GM12878 (cell line): ENCODE results near the gene CDCA7L. TPM values are rescaled to one million over a fixed set of nuclear protein-coding genes. Genes with fewer than 3 reads are reported as not detected.

Experiments used
- ATAC-seq: fragments of 200-7000 bp; cut with Tn5 transposase; 3 replicates; pipeline ENCODE4 v1.9.1; 2020; ENCODE audit warnings: mild to moderate bottlenecking, moderate library complexity
- BruUV-seq: library from RNA; stranded (reverse); fragments of 400-500 nt; replicated peaks from 2 replicates; lab custom pipeline; 2021; lab: Mats Ljungman, UMichigan
- CTCF ChIA-PET: fragments of 300-600 bp; sonication (Branson Sonifier 250); formaldehyde crosslinking; extraction: SDS; loops from one replicate; lab custom pipeline; 2021; ENCODE audit warnings: inconsistent platforms; lab: Yijun Ruan, JAX
- POLR2A ChIA-PET: fragments of 350-600 bp; formaldehyde crosslinking; extraction: SDS; loops from one replicate; lab custom pipeline; 2021; ENCODE audit warnings: inconsistent platforms; lab: Charles Lee
- RAD21 ChIA-PET: fragments of 300-600 bp; sonication (Branson Sonifier 250); formaldehyde crosslinking; loops from one replicate; lab custom pipeline; 2023; ENCODE audit warnings: antibody characterized with exemption; ENCODE audit not compliant: unreplicated experiment; lab: Charles Lee
- SMC1A ChIA-PET: fragments of 300-600 bp; sonication (Branson Sonifier 250); formaldehyde crosslinking; loops from one replicate; lab custom pipeline; 2023; ENCODE audit not compliant: unreplicated experiment, uncharacterized antibody; lab: Charles Lee
- DNase-seq: peaks from one replicate; pipeline ENCODE4 v3.0.0-alpha.2; 2011; ENCODE audit warnings: low read depth, low spot score
- FAIRE-seq: peaks from 3 replicates; lab custom pipeline; 2011; peaks lifted over from hg19 to GRCh38; lab: Jason Lieb, UNC
- H2AFZ ChIP-seq: 2 replicates; pipeline ENCODE4 v1.6.0; 2011; ENCODE audit warnings: low read depth, low read length, control low read depth; ENCODE audit not compliant: control insufficient read depth
- H3K27ac ChIP-seq: 2 replicates; pipeline ENCODE4 v1.5.1; 2011; ENCODE audit warnings: control low read depth; ENCODE audit not compliant: control insufficient read depth, insufficient read depth
- H3K27me3 ChIP-seq, 2 experiments: replicated peaks in 1 of 2; 2 replicates each; pipeline versions ENCODE4 v1.6.0 to v1.6.1; 2011; ENCODE audit warnings: low read length in 1 of 2; ENCODE audit not compliant: control insufficient read depth in 2 of 2, insufficient read depth in 2 of 2
- H3K36me3 ChIP-seq, 2 experiments: 2 replicates each; pipeline ENCODE4 v1.5.1; 2011; ENCODE audit warnings: low read length in 1 of 2; ENCODE audit not compliant: control insufficient read depth in 2 of 2, insufficient read depth in 2 of 2
- H3K4me1 ChIP-seq: 2 replicates; pipeline ENCODE4 v1.6.1; 2011; ENCODE audit warnings: mild to moderate bottlenecking, low read length, moderate library complexity, mixed read lengths; ENCODE audit not compliant: control insufficient read depth, insufficient read depth
- H3K4me2 ChIP-seq: 2 replicates; pipeline ENCODE4 v1.6.0; 2011; ENCODE audit warnings: control low read depth; ENCODE audit not compliant: control insufficient read depth, insufficient read depth
- H3K4me3 ChIP-seq: fragments of 200-600 bp; sonication (generic); 2 replicates; pipeline ENCODE4 v1.5.1; 2016
- H3K79me2 ChIP-seq: 2 replicates; pipeline ENCODE4 v1.6.0; 2011; ENCODE audit warnings: low read length; ENCODE audit not compliant: control insufficient read depth, insufficient read depth
- H3K9ac ChIP-seq: 2 replicates; pipeline ENCODE4 v1.8.0; 2011; ENCODE audit warnings: low read length, control low read depth, mixed read lengths; ENCODE audit not compliant: control insufficient read depth, insufficient read depth
- H3K9me3 ChIP-seq: replicated peaks from 3 replicates; pipeline ENCODE4 v1.5.1; 2011; ENCODE audit warnings: mild to moderate bottlenecking, low read length; ENCODE audit not compliant: control insufficient read depth, insufficient read depth
- H4K20me1 ChIP-seq: 2 replicates; pipeline ENCODE4 v1.6.0; 2011; ENCODE audit not compliant: control insufficient read depth, insufficient read depth
- DPF2 ChIP-seq: fragments of 450-650 bp; IDR thresholded peaks from 2 replicates; pipeline ENCODE4 v1.6.1; 2017; ENCODE audit warnings: mild to moderate bottlenecking
- FOXK2 ChIP-seq: fragments of 450-650 bp; IDR thresholded peaks from 2 replicates; pipeline ENCODE4 v1.6.1; 2017; ENCODE audit warnings: mild to moderate bottlenecking, moderate library complexity
- GABPA ChIP-seq: IDR thresholded peaks from 2 replicates; pipeline ENCODE4 v1.6.1; 2014; ENCODE audit warnings: antibody characterized with exemption, low read depth, mild to moderate bottlenecking, inconsistent platforms
- MEF2B ChIP-seq: fragments of 450-650 bp; IDR thresholded peaks from 2 replicates; pipeline ENCODE4 v1.6.1; 2018; ENCODE audit warnings: mild to moderate bottlenecking, moderate library complexity; ENCODE audit not compliant: partially characterized antibody, poor library complexity, severe bottlenecking
- MXI1 ChIP-seq: fragments of 150-350 bp; IDR thresholded peaks from 2 replicates; pipeline ENCODE4 v1.6.1; 2011; ENCODE audit warnings: low read depth, mild to moderate bottlenecking, inconsistent platforms, low read length, improper control_type of control experiment
- NBN ChIP-seq: fragments of 450-650 bp; IDR thresholded peaks from 2 replicates; pipeline ENCODE4 v1.6.1; 2016
- NFYA ChIP-seq: IDR thresholded peaks from 2 replicates; pipeline ENCODE4 v1.6.1; 2011; ENCODE audit warnings: low read depth, mild to moderate bottlenecking, low read length, improper control_type of control experiment, borderline replicate concordance
- TCF7 ChIP-seq: IDR thresholded peaks from 2 replicates; pipeline ENCODE4 v1.6.1; 2014; ENCODE audit warnings: antibody characterized with exemption, borderline replicate concordance
- ZNF207 ChIP-seq: fragments of 450-650 bp; IDR thresholded peaks from 2 replicates; pipeline ENCODE4 v1.6.1; 2014; ENCODE audit warnings: antibody characterized with exemption, mild to moderate bottlenecking, borderline replicate concordance
- ZNF274 ChIP-seq: IDR thresholded peaks from one replicate; pipeline ENCODE4 v1.8.0; 2011; ENCODE audit not compliant: insufficient read length, insufficient read depth
- ZZZ3 ChIP-seq: IDR thresholded peaks from 2 replicates; pipeline ENCODE4 v1.6.1; 2011; ENCODE audit warnings: low read depth; ENCODE audit not compliant: control insufficient read depth, insufficient read length
- WGBS: methylation state at CpG from one replicate; pipeline ENCODE4 v1.1.6; 2016; ENCODE audit warnings: low lambda C conversion rate; ENCODE audit not compliant: insufficient replicate concordance, insufficient coverage; ENCODE audit errors: missing lambda C conversion rate; 5-methylcytosine and 5-hydroxymethylcytosine counted together
- in situ Hi-C: fragments of 300-500 bp; cut with MboI; formaldehyde crosslinking; loops from 9 replicates; pipeline ENCODE4 v1.14.3; 2018; ENCODE audit warnings: mixed read lengths
- intact Hi-C: fragments of 100-400 bp; cut with micrococcal nuclease; formaldehyde crosslinking; loops from one replicate; pipeline ENCODE4 v1.14.2; 2022; ENCODE audit not compliant: unreplicated experiment
- polyA plus RNA-seq, 11 experiments: library from polyadenylated mRNA; depleted of rRNA in 4 of 11; unstranded in 6 of 11; stranded (reverse) in 5 of 11; fragments of >200 nt; fragmentation: Nextera tagmentation in 4 of 11; fragmentation: Illumina TruSeq in 1 of 11; extraction: Ambion mirVana in 4 of 11; extraction: Trizol in 1 of 11; gene quantifications; 1 replicate in 1 of 11; 2 replicates in 10 of 11; pipeline versions ENCODE4 v1.2.1 to v1.2.3, GENCODE V29; 2011 to 2016; ENCODE audit warnings: inconsistent platforms in 2 of 11, missing spikeins in 2 of 11, low read depth in 1 of 11
- total RNA-seq, 4 experiments: library from RNA; depleted of rRNA in 3 of 4; stranded (reverse); fragments of >200 nt in 3 of 4; fragmentation: Illumina TruSeq in 1 of 4; extraction: Trizol in 1 of 4; gene quantifications; 2 replicates each; pipeline versions ENCODE4 v1.2.1 to v1.2.3, GENCODE V29; 2013 to 2021
- TF ChIP-seq, protein P1 (sequence below): fragments of 450-650 bp; IDR thresholded peaks from 2 replicates; pipeline ENCODE4 v1.6.1; 2018; ENCODE audit warnings: borderline replicate concordance, mild to moderate bottlenecking; ENCODE audit not compliant: partially characterized antibody
- TF ChIP-seq, protein P2 (sequence below): fragments of 450-650 bp; IDR thresholded peaks from 2 replicates; pipeline ENCODE4 v1.6.1; 2017; ENCODE audit warnings: mild to moderate bottlenecking

The CDCA7L gene
- total and polyA plus RNA-seq, 10 of the 15 experiments (the other 5 are each of a cell fraction or from before 2014, with no cell fraction given) = 30.3 to 92.2 (median 68.5) TPM

DNA sequence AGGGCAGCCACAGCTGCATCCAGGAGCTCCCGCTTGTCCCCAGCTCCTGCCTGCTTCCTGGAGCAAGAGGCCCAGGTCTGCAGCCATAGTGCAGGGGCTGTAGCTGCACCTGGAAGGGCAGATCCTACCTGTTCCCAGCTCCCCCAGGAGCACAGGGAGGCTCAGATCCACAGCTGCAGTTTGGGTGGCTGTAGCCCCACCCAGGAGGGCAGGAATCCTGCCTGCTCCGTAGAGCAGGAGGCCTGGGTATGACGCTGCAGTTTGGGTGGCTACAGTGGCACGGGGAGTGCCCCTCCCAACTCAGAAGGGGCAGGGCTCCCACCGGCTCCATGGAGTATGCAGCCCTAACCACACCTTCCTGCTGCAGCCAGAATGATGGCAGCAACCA, 26.7 kb upstream of the CDCA7L start:
- no peaks in the 10 kb centered on the region for H4K20me1 ChIP-seq
- in situ Hi-C loops = no loop called here
- no peak for TF ChIP-seq ZNF274
- no peak for TF ChIP-seq MXI1
- no peak for TF ChIP-seq DPF2
- TF ChIP-seq TCF7 = no peak
- no peak for TF ChIP-seq FOXK2
- no peak for TF ChIP-seq GABPA
- TF ChIP-seq ZNF207 = no peak
- no peak for TF ChIP-seq ZZZ3
- TF ChIP-seq MEF2B = no peak
- TF ChIP-seq, protein P1, sequence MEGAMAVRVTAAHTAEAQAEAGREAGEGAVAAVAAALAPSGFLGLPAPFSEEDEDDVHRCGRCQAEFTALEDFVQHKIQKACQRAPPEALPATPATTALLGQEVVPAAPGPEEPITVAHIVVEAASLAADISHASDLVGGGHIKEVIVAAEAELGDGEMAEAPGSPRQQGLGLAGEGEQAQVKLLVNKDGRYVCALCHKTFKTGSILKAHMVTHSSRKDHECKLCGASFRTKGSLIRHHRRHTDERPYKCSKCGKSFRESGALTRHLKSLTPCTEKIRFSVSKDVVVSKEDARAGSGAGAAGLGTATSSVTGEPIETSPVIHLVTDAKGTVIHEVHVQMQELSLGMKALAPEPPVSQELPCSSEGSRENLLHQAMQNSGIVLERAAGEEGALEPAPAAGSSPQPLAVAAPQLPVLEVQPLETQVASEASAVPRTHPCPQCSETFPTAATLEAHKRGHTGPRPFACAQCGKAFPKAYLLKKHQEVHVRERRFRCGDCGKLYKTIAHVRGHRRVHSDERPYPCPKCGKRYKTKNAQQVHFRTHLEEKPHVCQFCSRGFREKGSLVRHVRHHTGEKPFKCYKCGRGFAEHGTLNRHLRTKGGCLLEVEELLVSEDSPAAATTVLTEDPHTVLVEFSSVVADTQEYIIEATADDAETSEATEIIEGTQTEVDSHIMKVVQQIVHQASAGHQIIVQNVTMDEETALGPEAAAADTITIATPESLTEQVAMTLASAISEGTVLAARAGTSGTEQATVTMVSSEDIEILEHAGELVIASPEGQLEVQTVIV = no peak
- TF ChIP-seq NBN = no peak
- no peak for TF ChIP-seq NFYA
- TF ChIP-seq, protein P2, sequence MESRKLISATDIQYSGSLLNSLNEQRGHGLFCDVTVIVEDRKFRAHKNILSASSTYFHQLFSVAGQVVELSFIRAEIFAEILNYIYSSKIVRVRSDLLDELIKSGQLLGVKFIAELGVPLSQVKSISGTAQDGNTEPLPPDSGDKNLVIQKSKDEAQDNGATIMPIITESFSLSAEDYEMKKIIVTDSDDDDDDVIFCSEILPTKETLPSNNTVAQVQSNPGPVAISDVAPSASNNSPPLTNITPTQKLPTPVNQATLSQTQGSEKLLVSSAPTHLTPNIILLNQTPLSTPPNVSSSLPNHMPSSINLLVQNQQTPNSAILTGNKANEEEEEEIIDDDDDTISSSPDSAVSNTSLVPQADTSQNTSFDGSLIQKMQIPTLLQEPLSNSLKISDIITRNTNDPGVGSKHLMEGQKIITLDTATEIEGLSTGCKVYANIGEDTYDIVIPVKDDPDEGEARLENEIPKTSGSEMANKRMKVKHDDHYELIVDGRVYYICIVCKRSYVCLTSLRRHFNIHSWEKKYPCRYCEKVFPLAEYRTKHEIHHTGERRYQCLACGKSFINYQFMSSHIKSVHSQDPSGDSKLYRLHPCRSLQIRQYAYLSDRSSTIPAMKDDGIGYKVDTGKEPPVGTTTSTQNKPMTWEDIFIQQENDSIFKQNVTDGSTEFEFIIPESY = no peak
- H3K9ac ChIP-seq = no peak overlapping the region
- ATAC-seq = no peak
- no TSS peak for BruUV-seq
- ChIA-PET POLR2A (no interaction called here), CTCF (interaction anchor here (0.6 kb wide), 1 partner anchor 471 kb away, joined by 3 read pairs; no protein-coding TSS in a partner anchor), RAD21 (no interaction called here), SMC1A (no interaction called here)
- no peak for DNase-seq
- H3K79me2 ChIP-seq = no peaks in the 10 kb centered on the region
- intact Hi-C loops = no loop called here
- no peak overlapping the region for H3K4me3 ChIP-seq
- no peaks in the 10 kb centered on the region for H3K36me3 ChIP-seq
- 0 out of 4 replicates have a peak, but pooled peaks cover 0 to 2% of the 10 kb centered on the region in 2 experiments for H3K27me3 ChIP-seq
- H3K4me2 ChIP-seq = no peak overlapping the region
- no peak overlapping the region for H3K27ac ChIP-seq
- peaks cover 6% of the 10 kb centered on the region for H3K4me1 ChIP-seq
- 22% methylated on average over 5 of the region's 5 CpGs for WGBS
- no peak for FAIRE-seq
- no peak overlapping the region for H2AFZ ChIP-seq
- no peaks in the 10 kb centered on the region; the same call in 2 of the 3 replicates for H3K9me3 ChIP-seq
